Measurements from ENCODE around the gene LRRFIP1.
"Not testable (repeated sequence)": the region's sequence is repeated elsewhere in the genome, so short reads cannot be mapped to it uniquely, and the experiment has no call there.

LRRFIP1 gene

DNA sequence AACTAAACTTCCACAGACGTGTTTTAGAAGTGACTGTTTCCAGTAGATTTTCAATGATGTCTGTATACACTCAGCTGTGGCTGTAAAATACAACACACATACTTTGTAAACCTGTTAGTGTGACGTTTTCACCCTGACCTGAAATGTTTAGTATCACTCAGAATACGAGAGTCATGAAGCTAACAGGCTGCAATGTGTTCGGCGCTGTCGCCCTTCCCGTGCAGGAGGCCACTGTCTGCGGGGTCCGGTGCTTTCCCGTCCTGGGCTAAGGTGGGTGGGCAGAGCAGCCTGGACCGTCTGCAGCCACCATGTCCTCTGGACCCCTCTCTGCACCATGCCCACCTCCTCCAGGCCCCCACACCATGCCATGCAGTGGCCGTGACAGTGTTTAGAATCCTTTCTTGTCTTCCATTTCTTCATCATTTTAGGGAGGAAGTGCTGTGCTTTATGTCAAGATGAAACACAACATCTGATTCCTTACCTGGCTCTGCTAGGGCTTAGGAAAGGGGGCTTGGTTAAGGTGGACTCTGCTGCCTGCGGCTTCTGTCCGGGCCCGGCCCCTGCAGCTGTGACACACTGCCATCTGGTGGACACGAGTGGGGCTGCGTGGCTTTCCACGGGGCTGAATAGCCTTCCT is 117.3 kb downstream of the LRRFIP1 start:
- peak; percentile 51 to 69 for DNase-seq (ENCODE audit: low read depth in 2 of 2)

DNA sequence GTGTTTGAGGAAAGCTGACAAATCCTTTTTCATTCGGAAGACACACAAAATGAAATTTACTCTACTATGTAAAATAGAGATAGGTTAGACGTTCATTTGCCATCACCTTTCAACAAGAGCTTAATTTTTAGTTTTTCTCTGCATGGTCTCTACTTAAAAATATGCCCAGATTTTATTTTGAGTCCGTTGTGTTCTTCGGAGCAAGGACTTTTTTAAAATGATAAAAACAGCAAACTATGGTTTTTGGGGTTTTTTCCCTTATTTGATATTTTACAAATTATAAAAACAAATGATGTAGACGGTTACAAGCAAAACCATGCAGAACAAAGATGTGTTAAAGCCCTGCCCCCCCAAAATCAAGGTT is 117.8 kb downstream of the LRRFIP1 start:
- no peak for DNase-seq (ENCODE audit: low read depth in 2 of 2)

DNA sequence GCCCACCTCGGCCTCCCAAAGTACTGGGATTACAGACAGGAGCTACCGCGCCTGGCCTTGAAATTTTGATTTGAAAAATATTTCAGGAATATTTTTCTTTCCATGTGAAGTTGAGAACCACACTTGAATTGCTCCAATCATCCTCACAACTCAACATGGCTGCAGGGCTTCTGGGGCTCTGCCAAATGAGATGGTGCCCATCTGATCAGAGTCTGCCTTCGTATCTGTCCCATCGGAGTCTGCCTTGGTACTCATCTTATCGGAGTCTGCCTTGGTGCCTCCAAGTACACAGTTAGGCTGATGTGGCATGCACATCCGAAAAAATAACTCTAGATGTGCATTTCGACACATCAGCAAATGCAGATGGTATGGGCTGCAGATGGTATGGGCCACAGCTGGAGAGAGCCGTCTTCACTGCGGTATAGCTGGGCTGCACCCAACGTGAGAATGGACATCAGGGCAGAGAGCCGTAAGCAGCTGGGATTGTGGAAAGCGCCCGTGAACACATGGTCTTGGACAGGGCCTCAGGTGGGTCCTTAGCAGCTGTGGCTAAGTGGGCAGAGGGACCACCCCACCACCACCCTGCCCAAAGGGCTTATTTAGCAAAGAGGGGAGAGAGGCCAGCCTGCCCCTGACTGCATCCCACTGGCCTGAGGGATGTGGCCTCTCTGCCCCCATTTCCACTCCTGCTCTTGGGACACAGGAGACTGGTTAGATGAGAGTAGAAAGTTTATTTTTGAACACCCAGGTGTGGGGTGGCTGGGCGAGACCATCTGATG is 119.1 kb downstream of the LRRFIP1 start:
- DNase-seq (ENCODE audit: low read depth in 2 of 2), result no peak

DNA sequence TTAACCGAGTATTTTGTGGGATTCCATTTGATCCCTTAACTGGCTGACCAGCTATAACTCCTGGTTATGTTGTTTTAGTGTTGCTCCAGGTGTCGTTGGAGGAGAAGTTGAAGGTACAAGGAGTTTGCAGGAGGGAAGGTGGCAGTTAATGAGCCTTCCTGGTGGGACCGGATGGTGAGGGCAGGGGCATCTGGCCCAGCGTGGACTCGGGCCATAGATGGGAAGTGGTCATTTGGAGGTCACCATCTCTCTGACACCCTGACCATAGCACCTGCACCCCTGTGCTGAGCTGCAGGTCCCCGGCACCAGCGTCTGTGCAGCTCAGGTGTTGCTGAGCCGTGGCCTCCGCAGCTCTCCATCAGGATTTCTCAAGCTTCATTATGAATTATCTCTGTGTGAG is 119.8 kb downstream of the LRRFIP1 start:
- no peak for DNase-seq (ENCODE audit: low read depth in 2 of 2)

DNA sequence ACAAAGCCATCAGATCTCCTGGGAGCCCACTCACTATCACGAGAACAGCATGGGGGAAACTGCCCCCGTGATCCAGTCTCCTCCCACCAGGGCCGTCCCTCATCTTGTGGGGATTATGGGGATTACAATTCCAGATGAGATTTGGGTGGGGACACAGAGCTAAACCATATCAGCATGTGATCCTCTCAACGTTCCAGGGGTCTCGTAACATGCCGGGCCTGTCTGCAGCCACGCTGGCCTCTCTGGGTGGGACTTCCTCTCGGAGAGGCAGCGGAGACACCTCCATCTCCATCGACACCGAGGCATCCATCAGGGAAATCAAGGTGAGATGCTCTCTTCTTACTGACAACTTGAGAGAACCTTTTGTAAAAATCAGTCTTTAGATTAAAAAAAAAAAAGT is 121.6 kb downstream of the LRRFIP1 start:
- DNase-seq (ENCODE audit: low read depth in 2 of 2), result no peak

DNA sequence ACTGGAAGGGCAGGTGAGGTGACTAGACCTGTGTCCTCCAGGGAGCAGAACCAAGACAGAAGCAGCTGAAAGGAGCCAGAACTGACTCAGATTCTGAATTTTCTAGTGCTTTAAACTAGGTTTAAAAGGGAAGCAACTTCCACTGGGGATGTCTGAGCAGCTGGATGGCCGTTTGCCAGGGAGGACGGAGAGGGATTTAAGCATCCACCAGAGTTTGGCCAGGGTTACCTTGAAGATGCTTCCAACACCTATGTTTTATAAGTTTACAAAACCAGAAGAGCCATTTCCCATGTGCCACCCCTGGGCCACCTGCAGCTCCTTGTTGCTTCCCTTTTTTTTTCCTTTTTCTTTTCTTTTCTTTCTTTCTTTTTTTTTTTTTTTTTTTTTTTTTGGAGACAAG is 122.6 kb downstream of the LRRFIP1 start:
- DNase-seq (ENCODE audit: low read depth in 2 of 2), result no peak

DNA sequence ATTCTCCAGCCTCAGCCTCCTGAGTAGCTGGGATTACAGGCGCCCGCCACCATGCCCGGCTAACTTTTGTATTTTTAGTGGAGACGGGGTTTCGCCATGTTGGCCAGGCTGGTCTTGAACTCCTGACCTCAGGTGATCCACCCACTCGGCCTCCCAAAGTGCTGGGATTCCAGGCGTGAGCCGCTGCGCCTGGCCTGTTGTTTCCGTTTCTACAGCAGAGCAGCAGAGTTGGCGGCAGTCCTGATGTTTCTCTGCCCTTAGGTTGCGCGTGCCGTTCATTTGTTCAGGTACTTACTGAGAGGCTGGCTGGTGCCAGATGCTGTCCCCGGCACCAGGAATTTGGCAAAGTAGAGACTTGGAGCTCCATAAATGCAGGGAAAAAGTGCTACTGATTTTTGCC is 123.1 kb downstream of the LRRFIP1 start:
- not testable (repeated sequence) for DNase-seq (ENCODE audit: low read depth in 2 of 2)

DNA sequence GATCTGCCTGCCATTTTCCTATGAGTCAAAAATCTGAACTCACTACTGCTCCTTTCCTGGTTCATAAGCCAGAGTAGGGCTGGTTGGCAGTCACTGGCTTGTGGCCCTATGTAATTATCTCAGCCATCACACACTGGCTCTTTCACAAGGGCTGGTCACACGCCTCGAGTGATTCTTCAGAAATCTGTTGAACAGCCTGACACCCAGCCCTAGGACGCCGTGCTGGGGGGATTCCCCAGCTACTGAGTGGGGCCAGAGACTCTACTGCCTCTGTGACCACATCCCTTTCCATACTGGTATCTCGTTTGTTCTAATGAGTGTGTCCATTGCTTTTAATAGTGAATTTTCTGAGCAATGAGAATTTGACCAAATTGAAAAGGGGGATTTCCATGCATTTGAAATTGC is 125.4 kb downstream of the LRRFIP1 start:
- peak; percentile 27 to 56 for DNase-seq (ENCODE audit: low read depth in 2 of 2)

DNA sequence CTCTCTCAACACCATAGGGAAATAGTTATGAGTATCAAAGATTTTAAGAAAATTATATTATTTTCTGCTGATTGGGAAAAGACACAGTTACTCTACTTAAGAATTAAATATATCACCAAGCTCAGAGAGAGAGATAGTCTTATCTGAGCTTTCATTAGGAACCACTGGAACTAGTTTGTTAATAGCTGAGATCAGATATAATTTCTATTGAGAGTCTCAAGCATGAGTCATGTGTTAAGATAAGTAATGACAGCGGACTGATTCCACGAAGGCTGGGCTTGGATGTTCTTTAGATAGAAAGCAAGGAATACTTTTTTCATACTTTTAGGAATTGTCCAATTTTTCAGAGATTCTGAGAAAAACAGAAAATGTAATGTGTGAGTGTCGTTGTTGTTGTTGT is 126.8 kb downstream of the LRRFIP1 start:
- no peak for DNase-seq (ENCODE audit: low read depth in 2 of 2)

DNA sequence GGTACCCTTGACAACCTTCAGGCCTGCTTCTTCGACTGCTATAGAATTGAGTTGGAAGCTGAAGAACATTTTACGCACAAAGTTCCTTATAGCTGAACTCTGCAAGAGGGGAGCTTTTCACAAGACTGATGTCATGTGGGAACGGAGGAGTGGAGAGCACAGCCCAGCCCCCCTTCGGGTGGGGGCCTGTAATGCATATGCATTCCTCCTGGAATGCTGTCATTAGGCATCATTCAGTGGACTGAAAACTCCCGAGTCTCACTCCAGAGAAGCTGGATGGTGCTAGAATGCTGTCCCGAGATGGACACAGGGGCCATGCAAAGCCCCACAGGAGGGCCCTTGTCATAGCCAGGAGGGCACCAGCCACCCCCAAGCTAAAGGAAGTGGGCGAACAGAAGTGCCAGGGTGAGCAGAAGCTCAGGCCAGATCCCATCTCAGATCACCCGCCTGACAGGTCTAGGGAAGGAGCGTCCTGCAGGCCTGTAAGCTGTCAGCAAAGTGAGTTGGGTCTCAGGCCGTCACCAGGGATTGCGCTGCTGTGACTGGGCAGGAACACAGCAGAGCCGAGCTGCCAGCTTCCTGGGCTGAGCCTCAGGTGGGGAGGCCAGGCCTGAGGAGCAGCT is 127.3 kb downstream of the LRRFIP1 start:
- DNase-seq (ENCODE audit: low read depth in 2 of 2), result no peak

DNA sequence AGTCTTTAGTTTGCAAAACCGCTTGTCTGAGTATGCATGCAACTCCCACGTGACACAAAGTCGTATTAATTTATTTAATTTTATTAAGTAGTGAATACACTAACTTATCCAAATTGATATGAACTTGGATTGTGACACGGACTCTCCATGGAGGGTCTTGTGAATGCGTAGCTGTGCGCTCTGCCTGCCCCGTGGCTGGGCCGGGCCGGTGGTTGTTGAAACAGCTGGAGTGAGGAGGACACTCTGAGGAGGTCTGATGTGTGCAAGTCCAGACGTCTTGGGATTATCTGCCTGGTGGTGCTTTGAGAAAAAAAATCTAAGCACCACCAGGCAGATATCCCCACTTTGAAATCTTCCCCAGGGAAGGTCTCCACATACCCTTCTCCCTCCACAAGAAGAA is 130.2 kb downstream of the LRRFIP1 start:
- no peak for DNase-seq (ENCODE audit: low read depth in 2 of 2)

DNA sequence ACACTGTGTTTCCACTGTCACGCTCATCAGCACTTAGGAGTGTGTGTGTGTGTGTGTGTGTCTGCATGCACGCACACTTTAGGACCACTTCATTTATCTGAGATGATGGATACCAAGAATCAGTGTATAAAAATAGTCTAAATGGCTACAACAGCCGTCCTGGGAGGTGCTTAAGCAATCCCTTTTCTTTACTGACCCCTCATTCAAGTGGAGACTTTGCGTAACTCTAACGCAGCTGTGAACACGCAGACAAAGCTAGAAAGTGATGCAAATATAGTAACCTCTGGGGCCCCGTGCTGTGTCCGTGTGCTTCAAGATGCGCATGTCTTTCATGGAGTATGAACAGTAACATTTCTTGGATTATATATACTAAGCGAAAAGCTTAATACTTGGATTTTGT is 130.8 kb downstream of the LRRFIP1 start:
- no peak for DNase-seq (ENCODE audit: low read depth in 2 of 2)

DNA sequence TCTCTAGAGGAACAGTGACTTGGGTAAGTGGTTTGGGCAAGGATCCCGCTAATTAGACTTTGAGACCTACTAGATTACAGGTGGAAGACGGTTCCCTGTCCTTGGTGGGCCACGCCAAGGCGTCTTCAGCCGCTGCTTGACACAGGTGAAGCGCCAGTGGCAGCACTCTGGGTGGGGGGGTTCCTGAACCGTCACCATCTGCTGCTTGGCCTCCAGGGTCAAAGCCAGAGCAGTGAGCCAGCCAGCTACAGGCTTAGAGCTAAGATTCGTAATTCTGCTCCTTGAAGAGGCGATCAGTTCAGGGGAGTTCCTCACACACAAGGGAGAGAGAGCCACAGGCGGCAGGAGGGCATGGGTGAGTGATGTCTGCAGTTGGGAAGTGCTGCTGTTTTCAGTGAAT is 131.8 kb downstream of the LRRFIP1 start:
- DNase-seq (ENCODE audit: low read depth in 2 of 2), result no peak

DNA sequence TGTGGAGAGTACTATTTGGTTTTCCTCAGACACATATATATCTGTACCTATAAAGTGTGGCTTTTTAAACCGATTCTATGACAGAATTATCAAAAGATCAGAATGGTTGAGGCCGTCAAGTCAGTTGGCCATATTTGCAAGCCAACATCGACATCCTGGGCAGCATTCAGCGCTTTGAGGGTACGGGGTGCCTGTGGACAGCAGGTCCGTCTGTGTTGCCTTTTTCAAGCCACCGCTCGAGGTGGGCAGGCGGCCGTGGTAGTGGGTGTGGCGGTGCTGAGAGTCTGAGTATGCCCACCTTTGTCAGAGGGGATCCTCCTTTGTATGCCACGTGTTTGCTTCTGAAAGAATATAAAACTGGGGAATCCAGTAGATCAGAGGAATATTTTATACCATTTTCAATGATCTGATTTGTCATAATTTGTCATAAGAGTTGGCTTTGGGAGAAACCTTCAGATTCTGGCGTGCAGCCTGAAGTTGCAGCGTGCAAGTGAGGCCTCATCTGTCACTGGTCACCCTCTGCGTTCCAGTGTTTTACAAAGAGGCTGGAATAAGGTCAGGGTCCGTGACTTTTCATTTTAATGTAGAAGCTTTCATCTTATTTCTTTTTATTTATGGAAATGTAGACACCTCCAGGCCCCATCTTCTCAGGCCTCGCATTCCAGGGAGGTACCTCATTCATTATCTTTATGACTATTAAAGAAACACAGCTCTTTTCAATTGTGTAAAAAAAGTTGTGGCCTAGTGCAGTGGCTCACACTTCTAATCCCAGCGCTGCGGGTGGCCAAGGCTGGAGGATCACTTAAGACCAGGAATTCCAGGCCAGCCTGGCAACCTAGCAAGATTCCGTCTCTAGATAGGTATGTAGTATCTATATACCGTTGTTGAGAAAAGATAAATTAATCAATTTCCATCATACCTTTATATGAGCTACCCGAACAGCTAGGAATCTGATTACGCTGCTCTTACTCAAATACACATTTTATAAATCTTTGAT is 133.4 kb downstream of the LRRFIP1 start:
- no peak for DNase-seq (ENCODE audit: low read depth in 2 of 2)

DNA sequence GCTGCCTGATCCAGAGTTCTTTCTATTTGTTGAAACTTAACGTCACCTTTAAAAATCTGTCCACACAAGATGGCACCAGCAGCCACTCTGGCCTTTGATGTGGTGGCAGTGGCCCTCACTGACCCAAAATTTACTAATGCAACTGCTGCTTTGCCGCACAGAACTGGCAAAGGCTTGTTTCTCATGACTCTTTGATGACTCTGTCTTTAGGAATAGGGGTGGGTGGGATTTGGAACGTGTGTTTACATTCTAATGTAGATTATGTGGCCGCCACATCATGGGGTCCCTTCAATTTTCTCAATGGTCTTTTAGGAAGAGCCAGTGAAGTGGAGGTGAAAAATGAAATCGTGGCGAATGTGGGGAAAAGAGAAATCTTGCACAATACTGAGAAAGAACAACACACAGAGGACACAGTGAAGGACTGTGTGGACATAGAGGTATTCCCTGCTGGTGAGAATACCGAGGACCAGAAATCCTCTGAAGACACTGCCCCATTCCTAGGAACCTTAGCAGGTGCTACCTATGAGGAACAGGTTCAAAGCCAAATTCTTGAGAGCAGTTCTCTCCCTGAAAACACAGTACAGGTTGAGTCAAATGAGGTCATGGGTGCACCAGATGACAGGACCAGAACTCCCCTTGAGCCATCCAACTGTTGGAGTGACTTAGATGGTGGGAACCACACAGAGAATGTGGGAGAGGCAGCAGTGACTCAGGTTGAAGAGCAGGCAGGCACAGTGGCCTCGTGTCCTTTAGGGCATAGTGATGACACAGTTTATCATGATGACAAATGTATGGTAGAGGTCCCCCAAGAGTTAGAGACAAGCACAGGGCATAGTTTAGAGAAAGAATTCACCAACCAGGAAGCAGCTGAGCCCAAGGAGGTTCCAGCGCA is 135.2 kb downstream of the LRRFIP1 start:
- not testable (repeated sequence) for DNase-seq (ENCODE audit: low read depth in 2 of 2)

DNA sequence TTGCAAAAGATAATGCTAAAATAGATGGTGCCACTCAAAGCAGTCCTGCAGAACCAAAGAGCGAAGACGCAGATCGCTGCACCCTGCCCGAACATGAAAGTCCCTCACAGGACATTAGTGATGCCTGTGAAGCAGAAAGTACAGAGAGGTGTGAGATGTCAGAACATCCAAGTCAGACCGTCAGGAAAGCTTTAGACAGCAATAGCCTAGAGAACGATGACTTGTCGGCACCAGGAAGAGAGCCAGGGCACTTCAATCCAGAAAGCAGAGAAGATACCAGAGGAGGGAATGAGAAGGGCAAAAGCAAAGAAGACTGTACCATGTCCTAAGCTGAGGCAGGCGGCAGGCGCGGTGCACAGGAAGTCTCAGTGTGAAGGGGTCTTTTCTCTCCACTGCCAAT is 136.4 kb downstream of the LRRFIP1 start:
- DNase-seq (ENCODE audit: low read depth in 2 of 2), result no peak

DNA sequence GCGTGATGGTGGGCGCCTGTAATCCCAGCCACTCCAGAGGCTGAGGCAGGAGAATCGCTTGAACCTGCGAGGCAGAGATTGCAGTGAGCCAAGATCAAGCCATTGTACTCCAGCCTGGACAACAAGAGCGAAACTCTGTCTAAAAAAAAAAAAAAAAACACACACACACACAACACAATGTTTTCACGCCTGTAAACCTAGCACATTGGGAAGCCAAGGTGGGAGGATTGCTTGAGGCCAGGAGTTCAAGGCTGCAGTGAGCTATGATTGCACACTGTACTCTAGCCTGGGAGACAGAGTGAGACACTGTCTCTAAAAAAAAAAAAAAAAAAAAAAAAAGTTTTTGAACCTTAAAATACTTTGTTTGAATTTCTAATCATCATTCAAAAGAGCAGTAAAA is 137.7 kb downstream of the LRRFIP1 start:
- not testable (repeated sequence) for DNase-seq (ENCODE audit: low read depth in 2 of 2)

DNA sequence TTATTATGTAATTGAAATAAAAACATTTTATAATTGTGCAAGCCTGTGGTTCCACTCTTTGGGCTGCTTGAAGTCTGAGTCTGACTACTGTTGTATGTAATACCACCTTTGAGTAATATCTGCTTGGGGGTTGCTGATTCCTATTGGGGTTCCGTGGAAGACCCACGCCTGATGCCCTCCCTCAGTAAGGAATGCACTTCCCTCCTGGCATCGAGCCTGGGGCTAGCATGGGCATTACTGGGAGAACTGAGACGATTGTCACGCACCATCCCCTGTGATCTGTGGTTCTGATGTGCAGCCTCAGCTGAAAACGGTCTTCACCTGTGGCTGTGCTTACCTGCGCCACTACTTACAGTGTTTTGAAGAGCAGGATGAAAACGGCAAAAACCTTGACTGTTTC is 138.5 kb downstream of the LRRFIP1 start:
- DNase-seq (ENCODE audit: low read depth in 2 of 2), result no peak

DNA sequence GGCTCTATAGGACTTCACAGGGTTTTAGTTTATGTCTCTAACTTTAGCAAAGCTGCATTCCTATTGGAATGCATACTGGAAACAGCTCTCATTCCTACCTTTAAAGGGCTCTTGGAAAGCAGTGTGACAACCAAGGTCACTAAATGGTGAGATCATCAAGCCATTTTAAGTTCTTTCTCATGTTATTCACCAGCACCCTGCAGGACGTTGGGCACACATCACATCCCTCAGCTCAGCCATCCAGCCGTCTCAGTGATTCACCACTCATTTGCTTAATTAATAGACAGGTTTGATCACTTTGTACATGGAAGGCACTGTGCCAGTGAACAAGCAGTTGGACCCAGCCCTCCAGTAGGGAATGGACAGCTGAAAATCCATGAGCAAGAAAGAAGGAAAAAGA is 139.0 kb downstream of the LRRFIP1 start:
- DNase-seq (ENCODE audit: low read depth in 2 of 2), result no peak

DNA sequence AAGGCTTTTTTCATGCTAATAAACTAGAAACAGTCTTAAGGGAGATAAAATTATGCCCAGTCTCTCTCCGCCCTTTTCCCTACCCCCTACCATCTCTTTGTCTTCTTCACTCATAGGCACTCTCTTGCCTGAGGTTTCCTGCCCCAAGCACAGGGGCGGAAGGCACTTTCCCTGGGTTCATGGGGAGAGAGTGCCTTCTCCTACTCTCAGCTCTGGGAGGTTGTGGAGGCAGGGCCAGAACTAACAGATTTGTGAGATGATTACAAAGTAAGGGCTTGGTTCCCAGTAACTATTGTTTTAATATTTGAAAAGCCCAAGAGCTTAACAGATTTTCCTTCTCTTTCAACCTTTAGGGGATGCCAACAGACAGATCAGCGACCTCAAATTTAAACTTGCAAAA is 145.1 kb downstream of the LRRFIP1 start:
- no peak for DNase-seq (ENCODE audit: low read depth in 2 of 2)

DNA sequence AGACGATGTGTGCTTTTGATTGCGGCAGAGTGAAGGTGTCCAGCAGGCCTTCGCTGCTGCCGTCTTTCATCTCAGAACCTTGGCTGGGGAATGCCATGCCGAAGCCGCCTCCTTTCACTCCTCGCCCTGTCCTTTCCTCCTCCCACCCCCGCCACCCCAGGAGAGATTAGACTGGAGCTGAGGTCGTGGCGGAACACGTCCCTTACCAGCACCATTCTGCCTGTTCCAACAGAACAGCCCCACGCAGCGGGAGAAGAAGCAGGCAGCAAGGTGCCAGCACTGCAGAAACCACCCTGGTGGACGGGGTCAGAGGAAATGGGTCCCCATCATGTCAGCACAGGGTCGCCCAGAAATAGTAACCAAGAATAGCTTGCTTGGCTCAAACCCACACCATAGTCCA is 146.4 kb downstream of the LRRFIP1 start:
- DNase-seq (ENCODE audit: low read depth in 2 of 2), result no peak
